A204.1 (cell line): Measurements from ENCODE around the gene GAL3ST2.
"Not testable (repeated sequence)": the region's sequence is repeated elsewhere in the genome, so short reads cannot be mapped to it uniquely, and the experiment has no call there.

Source experiments
- FAIRE-seq: peaks from 2 replicates; lab custom pipeline; 2012; peaks lifted over from hg19 to GRCh38; lab: Jason Lieb, UNC

The GAL3ST2 gene

DNA sequence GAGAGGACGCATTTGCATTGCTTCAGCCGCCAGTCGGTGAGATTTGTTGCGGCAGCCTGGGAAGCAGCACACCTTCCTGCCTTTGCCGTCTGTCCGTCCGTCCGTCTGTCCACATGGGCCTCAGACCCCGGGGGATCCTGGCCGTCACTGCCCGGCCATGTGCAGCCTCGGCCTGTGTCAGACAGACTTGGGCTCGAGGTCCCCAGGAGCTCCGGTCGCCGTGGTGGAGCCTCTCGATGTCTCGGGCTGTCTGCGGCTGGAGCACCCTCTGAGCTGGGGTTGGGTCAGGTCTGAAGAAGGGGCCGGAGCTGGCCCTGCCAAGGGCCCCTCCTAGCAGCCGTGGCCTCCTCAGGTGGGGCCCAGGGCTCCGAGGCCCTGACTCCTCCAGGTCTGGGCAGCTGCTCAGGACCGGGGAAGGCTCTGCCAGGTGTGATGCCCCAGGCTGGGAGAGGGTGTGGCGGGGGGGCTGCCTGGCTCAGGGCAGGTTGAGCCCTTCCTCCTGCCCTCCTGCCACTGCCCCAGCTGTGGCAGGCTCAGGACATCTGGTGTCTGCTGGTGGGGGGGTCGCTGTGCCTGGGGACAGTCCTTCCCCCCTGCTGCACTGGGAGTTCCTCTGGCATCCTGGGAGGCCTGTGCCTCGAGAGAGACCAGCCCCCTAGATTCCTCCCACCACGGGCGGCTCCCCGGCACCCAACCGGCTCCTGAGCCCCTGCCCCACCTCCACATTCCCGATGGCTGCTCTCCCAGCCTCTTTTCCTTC lies 44.2 kb downstream of the GAL3ST2 start:
- no peak for FAIRE-seq

DNA sequence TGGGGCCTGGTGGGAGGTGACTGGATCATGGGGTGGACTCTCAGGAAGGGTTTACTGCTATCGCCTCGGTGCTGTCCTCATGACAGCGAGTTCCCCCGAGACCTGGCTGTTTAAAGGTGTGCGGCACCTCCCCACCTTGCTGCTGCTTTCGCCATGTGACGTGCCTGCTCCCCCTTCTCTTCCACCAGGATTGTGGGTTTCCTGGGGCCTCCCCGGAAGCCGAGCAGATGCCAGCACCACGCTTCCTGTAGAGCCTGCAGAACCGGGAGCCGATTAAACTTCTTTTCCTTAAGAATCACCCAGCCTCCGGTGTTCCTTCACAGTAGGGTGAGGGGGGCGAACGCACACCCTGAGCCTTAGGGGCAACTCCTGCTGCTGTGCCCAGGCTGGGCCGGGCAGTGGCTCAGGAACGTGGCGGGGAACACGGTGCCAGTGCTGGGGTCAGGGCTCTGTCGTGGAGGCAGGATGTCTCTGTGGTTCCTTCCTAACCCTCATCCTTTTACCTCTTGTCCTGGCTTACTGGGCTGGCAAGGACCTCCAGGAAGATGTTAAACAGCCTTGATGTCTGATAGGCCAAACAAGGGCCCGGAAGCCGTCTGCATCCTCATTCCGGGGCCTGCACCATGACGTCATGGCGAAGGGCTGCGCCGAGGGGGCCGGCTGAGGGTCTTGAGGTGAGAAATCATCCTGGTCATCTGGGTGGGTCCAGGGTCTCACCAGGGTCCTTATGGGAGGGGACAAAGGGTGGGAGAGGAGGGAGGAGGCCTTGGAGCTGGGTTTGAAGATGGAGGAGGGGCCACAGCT lies 45.0 kb downstream of the GAL3ST2 start:
- FAIRE-seq, result no peak

DNA sequence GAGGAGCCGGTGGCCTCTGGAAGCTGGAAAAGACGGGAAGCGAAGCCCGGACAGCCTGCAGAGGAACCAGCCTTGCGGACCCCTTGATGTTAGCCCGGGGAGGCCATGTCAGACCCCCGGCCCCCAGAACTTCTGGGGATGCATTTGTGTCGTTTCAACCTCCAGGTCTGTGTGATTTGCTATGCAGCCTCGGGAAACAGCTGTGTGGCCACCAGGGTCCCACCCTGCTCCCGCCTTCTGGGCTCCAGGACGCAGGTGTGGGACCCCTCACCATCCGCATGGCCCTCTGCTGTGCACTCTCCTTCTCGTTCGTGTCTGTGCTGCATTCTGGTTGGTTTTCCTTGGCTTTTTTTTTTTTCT lies 45.6 kb downstream of the GAL3ST2 start:
- no peak for FAIRE-seq

DNA sequence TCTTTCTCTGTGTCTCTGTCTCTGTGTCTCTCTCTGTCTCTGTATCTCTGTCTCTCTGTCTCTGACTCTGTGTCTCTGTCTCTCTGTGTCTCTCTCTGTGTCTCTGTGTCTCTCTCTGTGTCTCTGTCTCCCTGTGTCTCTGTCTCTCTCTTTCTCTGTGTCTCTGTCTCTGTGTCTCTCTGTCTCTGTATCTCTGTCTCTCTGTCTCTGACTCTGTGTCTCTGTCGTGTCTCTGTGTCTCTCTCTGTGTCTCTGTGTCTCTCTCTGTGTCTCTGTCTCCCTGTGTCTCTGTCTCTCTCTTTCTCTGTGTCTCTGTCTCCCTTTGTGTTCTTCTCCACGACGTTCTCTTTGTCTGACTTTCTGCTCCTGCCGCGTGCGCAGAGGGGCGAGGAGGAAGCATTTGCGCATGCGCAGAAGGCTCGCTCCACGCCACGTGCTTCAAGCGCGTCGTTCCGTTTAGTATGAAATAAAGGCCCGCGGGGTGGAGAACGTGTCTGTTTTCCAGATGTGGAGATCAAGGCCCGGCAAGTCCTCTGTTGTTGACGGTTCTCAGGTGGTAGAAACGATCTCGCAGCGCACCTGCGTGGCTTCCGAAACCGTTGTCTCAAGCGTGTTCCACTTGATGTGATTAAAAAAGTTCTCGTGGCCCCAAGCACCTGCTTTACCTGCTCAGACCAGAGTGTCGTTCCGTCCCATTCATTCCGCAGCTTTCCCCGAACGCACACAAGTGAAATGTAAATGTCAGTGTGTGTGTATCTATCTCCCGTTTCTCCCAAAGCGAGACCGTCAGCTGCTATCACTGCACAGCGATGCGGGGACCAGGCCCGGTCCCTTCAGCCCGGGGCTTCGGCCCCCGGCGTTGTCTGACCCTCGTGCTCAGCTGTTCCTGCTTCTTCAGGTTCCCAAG lies 47.2 kb downstream of the GAL3ST2 start:
- not testable (repeated sequence) for FAIRE-seq

DNA sequence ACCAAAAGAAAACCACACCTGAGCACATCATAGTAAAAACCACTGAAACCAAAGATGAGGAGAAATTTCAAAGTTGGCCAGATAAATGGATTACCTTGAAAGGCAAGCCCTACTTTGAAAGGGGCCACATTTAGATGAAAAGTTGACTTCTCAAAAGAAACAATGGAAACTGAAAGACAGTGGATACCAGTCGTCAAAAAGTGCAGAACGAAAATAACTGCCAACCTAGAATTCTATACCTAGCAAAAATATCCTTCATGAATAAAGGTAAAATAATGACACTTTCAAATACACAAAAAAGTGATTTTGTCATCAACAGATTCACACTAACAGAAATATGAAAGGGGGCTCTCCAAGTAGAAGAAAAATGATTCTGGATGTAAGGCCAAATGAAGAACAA lies 50.8 kb downstream of the GAL3ST2 start:
- FAIRE-seq, result no peak

DNA sequence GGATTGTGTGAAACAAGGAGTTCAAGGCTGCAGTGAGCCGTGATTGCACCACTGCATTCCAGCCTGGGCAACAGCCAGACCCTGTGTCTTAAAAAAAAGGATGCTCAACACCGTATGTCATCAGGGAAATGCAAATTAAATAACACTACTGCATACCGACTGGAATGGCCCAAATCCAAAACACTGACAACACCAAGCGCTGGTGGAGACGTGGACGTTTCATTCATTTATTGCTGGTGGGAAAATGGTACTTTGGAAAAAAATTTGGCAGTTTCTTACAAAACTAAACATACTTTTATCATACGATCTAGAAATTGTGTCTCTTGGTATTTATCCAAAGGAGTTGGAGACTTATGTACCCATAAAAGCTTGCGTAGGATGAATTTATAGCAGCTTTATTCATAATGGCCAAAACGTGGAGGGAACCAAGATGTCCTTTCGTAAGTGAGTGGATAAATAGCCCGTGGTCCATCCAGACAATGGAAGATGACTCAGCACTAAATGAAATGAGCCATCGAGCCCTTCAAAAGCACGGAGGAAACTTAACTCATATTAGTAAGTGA lies 56.6 kb downstream of the GAL3ST2 start:
- FAIRE-seq, result no peak

DNA sequence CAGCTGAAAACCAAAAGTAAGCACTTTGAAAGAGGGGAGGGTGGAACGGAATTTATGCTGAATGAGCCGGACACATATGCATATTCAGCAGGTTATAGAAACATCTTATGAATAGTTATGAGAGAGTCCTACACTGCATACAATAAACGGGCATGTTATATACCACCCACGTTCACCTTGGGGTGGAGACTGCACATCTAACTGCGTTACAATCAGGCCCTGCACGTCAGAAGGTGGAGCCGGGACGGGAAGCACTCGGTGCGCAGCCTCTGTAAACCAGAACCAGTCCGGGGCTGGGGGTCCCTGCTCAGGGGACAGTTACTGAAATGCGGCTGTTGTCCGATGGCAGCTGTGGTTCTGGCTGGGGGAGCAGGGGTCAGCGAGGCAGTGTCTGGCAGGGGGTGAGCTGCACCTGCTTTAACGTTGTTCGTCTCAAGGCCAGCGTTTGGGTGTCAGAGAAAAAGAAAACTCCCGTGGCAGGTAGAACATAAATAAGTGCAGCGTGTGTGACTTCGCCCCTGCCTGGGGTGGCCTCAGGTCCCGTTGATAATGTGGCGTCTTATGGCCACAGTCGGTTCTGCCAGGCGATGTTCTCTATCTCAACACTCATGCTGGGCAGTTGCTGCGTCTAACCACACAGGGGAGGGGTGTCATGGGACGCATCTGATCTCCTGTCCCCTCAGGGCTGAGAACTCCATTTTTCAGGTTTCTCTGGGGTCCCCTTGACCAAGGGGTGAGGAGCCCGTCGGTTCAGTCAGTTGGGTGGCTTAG lies 57.3 kb downstream of the GAL3ST2 start:
- FAIRE-seq, result not testable (repeated sequence)

DNA sequence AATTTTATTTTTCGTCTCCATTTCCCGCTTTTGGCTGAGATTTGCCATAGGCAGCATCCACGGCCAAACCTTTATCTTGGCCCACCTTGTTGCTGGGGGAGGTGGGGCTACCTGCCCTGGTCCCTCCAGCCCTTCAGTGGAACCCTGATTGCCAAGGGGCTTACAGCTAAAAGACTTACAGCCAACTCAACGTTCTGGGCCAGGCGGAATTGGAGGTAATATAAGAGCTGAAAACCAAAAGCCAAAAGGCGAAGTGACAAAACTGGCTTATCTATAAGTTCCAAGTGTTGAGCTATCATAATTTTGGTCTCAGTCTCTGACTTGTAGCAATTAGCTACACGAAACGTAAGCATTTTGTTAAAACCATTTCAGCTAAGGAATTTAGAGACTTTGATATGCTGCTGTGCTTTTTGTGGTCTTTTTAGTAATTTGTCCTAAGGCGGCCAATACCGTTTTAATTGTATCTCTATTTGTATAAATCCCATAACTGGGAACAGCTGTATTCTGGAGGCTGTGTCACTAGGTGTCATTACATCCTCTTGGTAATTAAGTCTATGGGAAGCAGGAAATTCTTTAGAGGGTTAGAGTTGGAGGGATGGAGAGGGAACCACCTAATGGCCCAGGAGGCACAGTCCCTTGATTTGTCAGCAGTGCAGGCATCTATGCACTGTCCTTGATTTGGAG lies 58.0 kb downstream of the GAL3ST2 start:
- no peak for FAIRE-seq

DNA sequence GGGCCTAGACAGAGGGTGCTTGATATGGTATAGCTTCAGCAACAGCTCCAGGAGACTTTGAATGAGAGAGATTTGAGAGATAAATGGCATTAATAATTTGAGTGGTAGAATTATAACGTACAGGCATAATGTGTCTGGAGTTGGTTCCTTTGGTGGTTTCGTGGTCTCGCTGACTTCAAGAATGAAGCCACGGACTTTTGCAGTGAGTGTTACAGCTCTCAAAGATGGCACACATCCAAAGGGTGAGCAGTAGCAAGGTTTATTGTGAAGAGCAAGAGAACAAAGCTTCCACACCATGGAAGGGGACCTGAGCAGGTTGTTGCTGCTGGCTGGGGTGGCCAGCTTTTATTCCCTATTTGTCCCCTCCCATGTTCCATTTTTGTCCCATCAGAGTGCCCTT lies 59.0 kb downstream of the GAL3ST2 start:
- no peak for FAIRE-seq

DNA sequence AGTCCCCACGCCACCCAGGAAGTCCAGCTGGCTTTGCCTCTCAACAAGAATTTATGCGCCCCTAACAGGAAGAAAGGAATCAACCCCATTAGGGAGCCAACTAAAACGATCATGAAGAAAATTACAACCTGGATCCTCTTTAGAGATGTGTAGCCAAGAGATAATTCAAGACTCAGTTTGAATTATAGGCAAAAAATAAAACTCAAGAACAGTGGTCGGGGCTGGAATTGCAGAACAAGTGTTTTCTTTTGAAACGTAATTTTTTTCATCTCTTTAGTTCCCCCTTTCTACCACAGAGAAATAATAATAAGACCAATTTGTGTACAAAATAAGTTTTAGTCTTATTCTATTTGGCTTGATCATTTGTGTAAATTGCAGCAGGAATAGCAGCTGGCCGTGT lies 59.7 kb downstream of the GAL3ST2 start:
- FAIRE-seq, result no peak

DNA sequence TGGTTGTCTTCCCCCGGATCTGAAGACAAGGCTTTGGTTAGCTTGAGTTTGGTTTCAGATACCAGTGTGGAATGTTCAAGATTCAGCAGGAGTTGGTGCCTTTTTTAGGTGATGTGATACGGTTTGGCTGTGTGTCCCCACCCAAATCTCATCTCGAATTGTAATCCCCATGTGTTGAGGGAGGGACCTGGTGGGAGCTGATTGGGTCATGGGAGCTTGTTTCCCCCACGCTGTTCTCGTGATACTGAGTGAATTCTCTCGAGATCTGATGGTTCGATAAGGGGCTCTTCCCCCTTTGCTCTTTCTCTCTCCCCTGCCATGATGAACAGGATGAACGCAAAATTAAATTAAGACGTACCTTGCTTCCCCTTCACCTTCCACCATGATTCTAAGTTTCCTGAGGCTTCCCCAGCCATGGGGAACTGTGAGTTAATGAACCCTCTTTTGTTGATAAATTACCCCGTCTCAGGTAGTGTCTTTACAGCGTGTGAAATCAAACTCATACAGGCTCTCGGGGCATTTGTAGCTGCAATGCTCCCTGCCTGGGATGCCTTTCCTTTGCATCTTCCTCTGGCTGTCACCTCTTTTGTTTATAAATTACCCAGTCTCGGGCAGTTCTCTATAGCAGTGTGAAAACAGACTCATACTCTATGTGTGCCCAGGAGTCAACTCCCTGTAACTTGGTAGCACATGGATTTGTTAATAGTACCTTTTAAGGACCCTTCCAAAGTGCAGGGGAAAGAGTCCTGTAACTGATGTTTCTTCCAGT lies 60.8 kb downstream of the GAL3ST2 start:
- FAIRE-seq, result no peak

DNA sequence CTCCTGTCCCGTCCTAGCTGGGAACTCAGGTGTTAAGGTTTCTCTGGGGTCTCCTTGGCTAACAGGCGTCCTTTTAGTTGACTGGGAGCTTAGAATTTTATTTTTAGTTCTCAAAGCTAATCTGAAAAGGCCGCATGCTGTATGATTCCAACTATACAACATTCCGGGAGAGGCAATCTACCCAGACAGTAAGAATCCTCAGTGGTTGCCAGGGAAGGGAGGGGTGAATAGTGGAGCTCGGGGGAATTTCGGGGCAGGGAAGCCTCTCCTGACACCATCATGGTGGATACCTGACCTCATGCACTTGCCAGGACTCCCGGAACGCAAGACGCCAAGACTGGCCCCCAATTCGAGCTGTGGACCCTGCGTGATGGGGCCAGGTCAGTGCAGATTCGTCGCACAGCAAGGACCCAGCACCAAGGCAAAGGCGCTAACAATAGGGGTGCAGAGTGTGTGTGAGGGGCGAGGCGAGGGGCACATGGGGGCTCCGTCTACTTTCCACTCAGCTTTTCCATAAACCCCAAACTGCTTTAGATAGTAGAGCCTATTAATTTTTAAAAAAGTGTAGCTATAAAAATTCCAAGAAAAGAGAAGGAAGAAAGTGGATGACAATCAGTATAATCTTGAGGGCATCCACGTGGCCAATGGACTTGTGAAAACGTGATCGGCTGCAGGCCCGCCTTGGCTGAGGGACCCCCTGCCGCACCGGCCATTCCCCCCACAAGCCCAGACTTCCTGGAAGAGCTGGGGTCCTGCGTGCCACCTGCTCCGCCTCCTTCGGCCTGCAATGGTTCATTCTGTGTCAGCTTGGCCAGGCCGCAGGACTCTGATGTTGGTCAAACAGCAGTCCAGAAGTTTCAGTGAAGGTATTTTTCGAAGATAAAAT lies 64.8 kb downstream of the GAL3ST2 start:
- no peak for FAIRE-seq

DNA sequence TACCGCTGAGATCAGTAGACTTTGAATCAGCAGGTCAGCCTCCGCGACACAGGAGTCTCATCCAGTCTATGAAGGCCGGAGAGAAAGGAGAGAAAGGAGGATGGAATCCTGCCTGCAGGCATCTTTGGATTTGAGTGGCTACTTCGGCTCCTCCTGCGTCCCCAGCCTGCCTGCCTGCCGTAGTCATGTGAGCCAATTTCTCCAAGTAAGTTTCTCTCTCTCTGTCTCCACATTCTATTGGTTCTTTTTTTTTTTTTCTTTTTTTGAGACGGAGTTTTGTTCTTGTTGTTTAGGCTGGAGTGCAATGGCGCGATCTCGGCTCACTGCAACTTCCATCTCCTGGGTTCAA lies 65.4 kb downstream of the GAL3ST2 start:
- FAIRE-seq, result no peak

DNA sequence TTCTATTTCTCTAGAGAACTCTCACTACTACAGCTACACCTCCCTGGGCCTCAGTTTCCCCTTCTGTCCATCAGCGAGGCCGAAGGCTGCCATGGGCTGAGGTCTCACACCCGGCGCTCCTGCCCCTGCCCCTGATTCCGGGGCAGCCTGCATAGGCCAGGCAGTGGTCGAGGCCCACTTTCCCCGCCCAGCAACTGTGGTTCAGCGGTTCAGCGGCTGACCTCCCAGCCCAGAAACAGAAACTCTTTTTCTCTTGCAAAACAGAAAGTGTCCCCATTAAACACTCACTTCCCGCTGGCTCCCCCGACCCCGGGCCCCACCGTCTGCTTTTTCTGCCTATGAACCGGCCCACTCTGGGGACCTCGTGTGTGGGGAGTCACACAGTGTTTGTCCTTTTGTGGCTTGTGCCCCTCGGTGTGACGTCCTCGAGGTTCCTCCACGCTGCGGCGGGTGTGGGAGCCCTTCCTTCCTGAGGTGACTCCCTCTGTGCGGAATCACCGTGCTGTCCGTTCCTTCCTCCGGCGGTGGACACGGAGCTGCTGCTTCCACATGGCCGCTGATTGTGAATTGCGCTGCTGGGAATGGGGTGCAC lies 66.1 kb downstream of the GAL3ST2 start:
- FAIRE-seq, result no peak

DNA sequence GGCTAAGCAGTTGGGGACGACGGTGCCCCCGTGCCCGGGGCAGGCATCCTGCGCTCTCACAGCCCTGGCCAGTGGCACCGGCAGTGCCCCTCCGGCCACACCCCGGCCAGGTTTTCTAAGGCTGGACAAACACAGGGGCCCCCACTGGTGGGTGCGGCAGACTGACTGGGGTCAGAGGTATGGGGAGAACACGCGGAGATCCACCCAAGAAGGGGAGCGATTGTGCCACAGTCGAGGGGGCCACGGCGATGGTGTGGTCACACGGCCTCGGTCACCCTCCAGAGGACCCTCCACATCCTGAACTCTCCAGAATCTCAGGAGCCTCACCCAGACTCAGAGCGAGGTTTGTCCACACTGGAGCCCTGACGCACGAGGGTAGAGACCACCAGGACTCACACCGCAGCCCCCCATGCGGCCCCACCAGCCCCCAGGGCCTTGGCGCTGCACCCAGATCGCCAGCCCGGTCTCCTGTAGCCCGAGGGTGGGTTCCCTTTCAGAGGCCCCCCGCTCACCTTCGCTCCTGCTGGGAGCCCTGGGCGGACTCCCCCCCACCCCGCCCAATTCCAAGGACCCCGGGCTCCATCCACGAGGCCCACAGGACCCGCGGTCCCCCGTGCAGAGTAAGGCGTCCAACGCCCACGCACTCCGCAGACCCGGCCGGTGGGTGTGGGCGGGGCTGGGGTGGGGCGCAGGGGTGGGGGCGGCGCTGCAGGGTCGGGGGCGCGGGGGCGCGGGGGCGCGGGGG lies 66.9 kb downstream of the GAL3ST2 start:
- FAIRE-seq, result no peak

DNA sequence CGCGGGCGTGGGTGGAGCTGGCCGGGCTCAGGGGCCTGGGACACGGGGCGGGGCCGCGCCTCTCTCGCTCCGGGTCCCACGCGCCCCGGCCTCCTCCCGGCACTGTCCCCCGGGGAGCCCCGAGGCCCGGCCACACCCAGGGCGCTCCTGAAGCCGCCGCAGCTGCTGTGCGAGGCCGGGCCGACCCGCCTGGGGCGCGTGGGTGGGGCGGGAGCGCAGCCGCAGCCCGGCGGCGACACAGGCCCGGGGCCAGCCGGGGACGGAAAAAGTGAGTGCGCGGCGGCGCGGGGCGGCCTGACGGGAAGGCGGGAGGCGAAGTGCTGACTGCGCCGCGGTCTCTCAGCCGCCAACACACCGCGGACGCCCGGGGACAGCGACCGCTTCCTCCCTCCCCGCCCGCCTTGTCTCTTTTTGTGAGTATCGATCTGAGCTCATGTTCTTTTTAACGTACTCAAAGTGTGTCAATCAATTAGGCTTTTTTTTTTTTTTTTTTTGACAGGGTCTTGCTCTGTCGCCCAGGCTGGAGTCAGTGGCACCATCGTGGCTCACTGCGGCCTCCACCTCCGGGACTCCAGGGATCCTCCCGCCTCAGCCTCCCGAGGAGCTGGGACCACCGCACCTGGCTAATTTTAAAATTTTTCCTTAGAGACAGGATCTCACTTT lies 67.6 kb downstream of the GAL3ST2 start:
- FAIRE-seq, result no peak

DNA sequence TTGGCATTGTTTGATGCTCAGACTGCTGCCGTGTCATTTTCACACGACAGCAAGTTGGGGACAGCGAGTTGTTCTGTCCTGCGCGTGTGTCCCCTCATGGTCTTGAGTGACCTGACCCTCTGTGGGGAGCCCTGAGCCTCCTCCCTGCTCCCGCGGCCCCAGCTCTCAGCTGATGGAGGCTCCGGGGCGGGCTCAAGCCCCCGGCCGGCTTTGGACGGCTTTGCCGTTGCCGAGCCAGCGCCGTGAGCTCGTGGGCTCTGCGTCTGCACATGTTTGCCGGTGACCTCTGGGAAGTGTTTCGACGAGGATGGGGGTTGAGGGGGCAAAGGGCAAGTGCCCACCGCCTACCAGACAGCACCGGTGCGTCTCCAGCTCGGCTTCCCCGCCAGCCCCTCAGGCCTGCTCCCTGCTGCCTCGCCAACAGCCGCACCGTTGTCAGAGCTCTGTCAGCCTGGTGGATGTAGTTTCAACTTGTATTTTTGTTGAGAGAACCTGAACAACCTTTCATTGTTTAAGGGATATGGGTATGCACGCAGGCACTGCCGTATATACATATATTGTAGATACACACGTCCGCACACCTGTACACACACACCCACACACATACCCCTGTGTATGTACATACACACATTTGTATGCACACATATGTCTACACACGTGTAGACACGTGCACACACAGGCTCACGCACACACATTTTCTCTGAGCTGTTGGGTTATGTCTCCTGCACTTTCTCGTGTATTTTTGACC lies 68.4 kb downstream of the GAL3ST2 start:
- FAIRE-seq, result no peak
